Spleen (tissue), 7 donors: ENCODE data around the gene ZNF280D.

Experiments
- CTCF ChIP-seq, 11 experiments: fragments of 200-600 bp in 7 of 11; fragments of 450-650 bp in 4 of 11; sonication (generic) in 4 of 11; IDR thresholded peaks in 8 of 11; conservative IDR thresholded peaks in 3 of 11; 1 replicate in 7 of 11; 2 replicates in 4 of 11; pipeline versions ENCODE4 v1.4.0 to v1.8.0; 2016 to 2021; ENCODE audit warnings: antibody characterized with exemption in 11 of 11, inconsistent platforms in 4 of 11, mild to moderate bottlenecking in 1 of 11
- POLR2A ChIP-seq, 3 donors: fragments of 450-650 bp; IDR thresholded peaks; one replicate each; pipeline ENCODE4 v1.5.1; 2017; ENCODE audit warnings: antibody characterized with exemption in 3 of 3, mild to moderate bottlenecking in 1 of 3
- donor health status: DM: no; HTN: no; CAD: no; lungs with moderate emphysema.
- donor health status: DM: no; HTN: no; CAD: no.
- donor health status: DM: no; HTN: no; CAD: no.

DNA sequence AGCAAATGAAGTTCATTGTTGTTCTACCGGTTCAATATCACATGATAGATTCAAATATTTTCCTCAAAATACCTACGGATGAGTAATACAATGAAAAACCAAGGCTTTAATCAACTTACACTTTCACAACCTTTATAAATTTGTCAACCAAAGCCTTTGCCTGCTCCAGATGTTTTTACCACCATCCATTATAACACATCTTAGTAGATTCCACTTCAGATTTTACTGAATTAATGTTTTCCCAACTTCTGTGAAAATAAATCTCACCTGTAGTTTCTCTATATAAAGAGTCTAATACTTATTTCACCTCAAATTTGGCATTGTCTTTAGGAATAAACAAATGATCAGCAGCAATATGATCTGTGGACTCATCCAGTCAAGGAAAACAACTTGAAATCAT is 131.1 kb downstream of the ZNF280D start:
- TF ChIP-seq CTCF (IDR thresholded peaks at IDR 0.05 in 8 of 11, conservative IDR thresholded peaks at IDR 0.05 in 3 of 11) = no peak
- no peak for TF ChIP-seq POLR2A (IDR thresholded peaks at IDR 0.05)
